Measurements from ENCODE around the gene EME2.

Gene EME2

DNA sequence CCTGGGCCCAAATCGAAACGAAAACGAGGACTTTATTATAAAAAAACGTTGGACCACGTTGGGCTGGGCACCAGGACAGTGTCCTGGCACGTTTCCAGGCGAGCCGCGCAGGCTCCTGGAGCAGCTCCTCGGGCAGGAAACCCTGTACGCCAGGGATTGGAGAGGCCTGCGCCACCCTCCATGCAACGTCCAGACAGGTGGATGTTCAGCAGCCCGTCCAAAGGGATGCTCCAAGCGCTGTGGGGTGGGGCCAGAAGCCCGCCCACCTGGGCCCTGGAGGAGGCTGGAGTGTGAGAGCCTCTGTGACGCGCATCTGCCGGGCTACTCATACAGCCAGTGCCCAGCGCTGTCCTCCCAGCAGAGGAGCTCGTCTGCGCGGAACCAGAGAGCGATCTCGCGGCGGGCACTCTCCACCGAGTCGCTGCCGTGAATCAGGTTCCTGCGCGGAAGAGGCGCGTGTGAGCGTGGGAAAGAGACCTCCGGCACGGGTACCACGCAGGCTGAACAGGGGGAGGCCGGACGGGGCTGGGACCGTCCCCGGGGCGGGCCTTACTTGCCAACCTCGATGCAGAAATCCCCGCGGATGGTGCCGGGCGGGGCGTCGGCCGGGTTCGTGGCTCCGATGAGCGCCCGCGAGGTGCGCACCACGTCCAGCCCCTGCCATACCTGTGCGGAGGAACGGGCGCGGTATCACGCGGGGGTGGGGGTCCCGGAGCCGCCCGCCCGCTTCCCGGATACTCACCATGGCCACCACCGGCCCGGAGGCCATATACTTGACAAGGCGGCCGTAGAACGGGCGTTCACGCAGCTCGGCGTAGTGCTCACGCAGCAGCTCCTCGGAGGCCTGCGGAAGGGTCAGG is 2.1 kb upstream of the EME2 start:
- TF ChIP-seq, protein P1, sequence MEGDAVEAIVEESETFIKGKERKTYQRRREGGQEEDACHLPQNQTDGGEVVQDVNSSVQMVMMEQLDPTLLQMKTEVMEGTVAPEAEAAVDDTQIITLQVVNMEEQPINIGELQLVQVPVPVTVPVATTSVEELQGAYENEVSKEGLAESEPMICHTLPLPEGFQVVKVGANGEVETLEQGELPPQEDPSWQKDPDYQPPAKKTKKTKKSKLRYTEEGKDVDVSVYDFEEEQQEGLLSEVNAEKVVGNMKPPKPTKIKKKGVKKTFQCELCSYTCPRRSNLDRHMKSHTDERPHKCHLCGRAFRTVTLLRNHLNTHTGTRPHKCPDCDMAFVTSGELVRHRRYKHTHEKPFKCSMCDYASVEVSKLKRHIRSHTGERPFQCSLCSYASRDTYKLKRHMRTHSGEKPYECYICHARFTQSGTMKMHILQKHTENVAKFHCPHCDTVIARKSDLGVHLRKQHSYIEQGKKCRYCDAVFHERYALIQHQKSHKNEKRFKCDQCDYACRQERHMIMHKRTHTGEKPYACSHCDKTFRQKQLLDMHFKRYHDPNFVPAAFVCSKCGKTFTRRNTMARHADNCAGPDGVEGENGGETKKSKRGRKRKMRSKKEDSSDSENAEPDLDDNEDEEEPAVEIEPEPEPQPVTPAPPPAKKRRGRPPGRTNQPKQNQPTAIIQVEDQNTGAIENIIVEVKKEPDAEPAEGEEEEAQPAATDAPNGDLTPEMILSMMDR (IDR thresholded peaks at IDR 0.05; ENCODE audit: low read length, missing control alignments), result no peak
- peak; percentile 46 for DNase-seq (ENCODE audit: low read depth)
- peak overlapping the region; percentile 74 for H3K4me3 ChIP-seq (replicated peaks; ENCODE audit: low read depth, low read length)

DNA sequence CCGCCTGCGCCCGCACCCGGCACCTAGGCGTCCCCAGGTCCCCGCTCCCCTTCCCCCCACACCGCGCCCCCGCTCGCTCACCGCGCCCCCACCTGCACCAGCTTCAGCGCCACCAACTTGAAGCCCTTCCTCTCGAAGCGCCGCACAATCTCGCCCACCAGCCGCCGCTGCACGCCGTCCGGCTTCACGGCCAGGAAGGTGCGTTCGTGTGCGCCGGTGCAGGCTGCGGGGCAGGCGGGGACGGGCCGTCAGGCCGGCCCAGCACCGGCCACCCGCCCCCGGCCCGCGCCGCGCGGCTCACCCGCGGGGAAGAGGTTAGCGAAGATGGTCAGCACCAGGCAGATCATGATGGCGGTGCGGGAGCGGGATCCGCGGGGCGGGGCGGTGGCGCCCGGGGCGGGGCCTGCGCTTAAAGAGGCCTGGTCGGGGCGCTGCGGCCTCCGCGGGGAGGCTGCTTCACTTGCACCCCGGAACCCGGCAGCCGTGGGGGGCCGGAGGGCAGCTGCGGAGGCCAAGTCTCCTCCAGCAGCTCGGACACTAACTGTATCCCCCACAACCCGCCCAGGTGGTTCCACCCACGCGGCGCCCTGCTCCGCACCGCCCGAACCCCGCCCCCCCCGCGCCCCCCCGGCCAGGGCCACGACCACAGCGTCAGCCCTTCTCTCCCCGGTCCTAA is 1.3 kb upstream of the EME2 start, which contains the start of gene NME3:
TSS of gene NME3 (minus strand) at position 356 of the 676 bp plus-strand sequence. CDS start at position 347, 9 bp downstream.
- peak within 1 kb of the TSS; percentile 74 for H3K4me3 ChIP-seq (replicated peaks; ENCODE audit: low read depth, low read length)
- TF ChIP-seq, protein P1 (IDR thresholded peaks at IDR 0.05; ENCODE audit: low read length, missing control alignments), result no peak
- peak; percentile 59 for DNase-seq (ENCODE audit: low read depth)

- DNase-seq (ENCODE audit: low read depth), result no peak
- peak overlapping the region; percentile 74 for H3K4me3 ChIP-seq (replicated peaks; ENCODE audit: low read depth, low read length)
- TF ChIP-seq, protein P1 (IDR thresholded peaks at IDR 0.05; ENCODE audit: low read length, missing control alignments), result no peak
Observed at GRCh38 chr16:1771864-1772361, 697 bp upstream of the EME2 start.

GRCh38 chr16:1772908-1773702 is 495 bp downstream of the EME2 start, which contains the start of gene MRPS34:
MRPS34 (minus strand) TSS chr16:1773134; CDS start chr16:1773119, 15 bp downstream.
- peak within 1 kb of the TSS; percentile 74 for H3K4me3 ChIP-seq (replicated peaks; ENCODE audit: low read depth, low read length)
- TF ChIP-seq, protein P1 (IDR thresholded peaks at IDR 0.05; ENCODE audit: low read length, missing control alignments), result peak; percentile 37
- peak; percentile 85 for DNase-seq (ENCODE audit: low read depth)

- TF ChIP-seq, protein P1 (IDR thresholded peaks at IDR 0.05; ENCODE audit: low read length, missing control alignments), result no peak
- H3K4me3 ChIP-seq (replicated peaks; ENCODE audit: low read depth, low read length), result peak overlapping the region; percentile 74
- no peak for DNase-seq (ENCODE audit: low read depth)
Observed at GRCh38 chr16:1773703-1774447, 1.3 kb downstream of the EME2 start.

- peak overlapping the region; percentile 74 for H3K4me3 ChIP-seq (replicated peaks; ENCODE audit: low read depth, low read length)
- no peak for DNase-seq (ENCODE audit: low read depth)
- TF ChIP-seq, protein P1 (IDR thresholded peaks at IDR 0.05; ENCODE audit: low read length, missing control alignments), result no peak
Observed at GRCh38 chr16:1774448-1774780, 1.8 kb downstream of the EME2 start.

All from fibroblast of pulmonary artery (primary cell).